Body of pancreas (tissue), 4 donors: ENCODE results near the gene ARHGAP32. TPM values are rescaled to one million over a fixed set of nuclear protein-coding genes. Genes with fewer than 3 reads are reported as not detected.

Source experiments
- ATAC-seq: fragments of 150-250 bp; one replicate; pipeline ENCODE4 v1.9.1; 2016
- DNase-seq, 4 donors: peaks; one replicate each; pipeline ENCODE4 v3.0.0-alpha.2; 2019
- H3K27ac ChIP-seq, 4 donors: fragments of 200-600 bp; sonication (generic); 1 replicate in 3 of 4; 2 replicates in 1 of 4; pipeline versions ENCODE4 v1.5.1 to v1.6.1; 2016 to 2019; ENCODE audit warnings: mild to moderate bottlenecking in 1 of 4, mixed read lengths in 1 of 4, moderate library complexity in 1 of 4
- H3K27me3 ChIP-seq, 2 donors: fragments of 200-600 bp; sonication (generic); one replicate each; pipeline ENCODE4 v1.6.0; 2016; ENCODE audit warnings: mild to moderate bottlenecking in 1 of 2
- H3K36me3 ChIP-seq, 2 donors: fragments of 200-600 bp; sonication (generic); replicated peaks in 1 of 2; 2 replicates each; pipeline ENCODE4 v1.5.1; 2016; ENCODE audit warnings: low read depth in 2 of 2; ENCODE audit not compliant: insufficient read depth in 1 of 2
- H3K4me1 ChIP-seq: fragments of 200-600 bp; sonication (generic); one replicate; pipeline ENCODE4 v1.6.0; 2016
- H3K4me3 ChIP-seq, 2 donors: fragments of 200-600 bp; sonication (generic); 1 replicate in 1 of 2; 2 replicates in 1 of 2; pipeline ENCODE4 v1.5.1; 2016 to 2019
- H3K9me3 ChIP-seq, 3 donors: fragments of 200-600 bp; sonication (generic); 1 replicate in 2 of 3; 2 replicates in 1 of 3; pipeline ENCODE4 v1.5.1; 2016
- POLR2A ChIP-seq, 3 donors: fragments of 450-650 bp; IDR thresholded peaks; one replicate each; pipeline ENCODE4 v1.6.1; 2016; ENCODE audit warnings: antibody characterized with exemption in 3 of 3, mild to moderate bottlenecking in 2 of 3
- WGBS, 2 donors: methylation state at CpG; one replicate each; pipeline ENCODE4 v1.1.5; 2017; 5-methylcytosine and 5-hydroxymethylcytosine counted together
- intact Hi-C: fragments of 100-400 bp; cut with DNase I; formaldehyde crosslinking; loops from one replicate; pipeline ENCODE4 v1.15.1; 2023
- total RNA-seq, 2 donors: library from RNA; depleted of rRNA; stranded (reverse); fragments of >200 nt; gene quantifications; one replicate each; pipeline ENCODE4 v1.1.0, GENCODE V29; 2016
- TF ChIP-seq, protein P1 (sequence below), 7 experiments: fragments of 450-650 bp in 4 of 7; fragments of 200-600 bp in 3 of 7; sonication (generic) in 3 of 7; IDR thresholded peaks; one replicate each; pipeline ENCODE4 v1.5.1; 2016 to 2019; ENCODE audit warnings: antibody characterized with exemption in 7 of 7

Gene ARHGAP32
- total RNA-seq, 2 donors from 2014 or later, result 26.0 to 30.4 TPM

GRCh38 chr11:128934926-128935325 is 257.2 kb downstream of the ARHGAP32 start:
- no peak overlapping the region for H3K27ac ChIP-seq
- TF ChIP-seq, protein P1, sequence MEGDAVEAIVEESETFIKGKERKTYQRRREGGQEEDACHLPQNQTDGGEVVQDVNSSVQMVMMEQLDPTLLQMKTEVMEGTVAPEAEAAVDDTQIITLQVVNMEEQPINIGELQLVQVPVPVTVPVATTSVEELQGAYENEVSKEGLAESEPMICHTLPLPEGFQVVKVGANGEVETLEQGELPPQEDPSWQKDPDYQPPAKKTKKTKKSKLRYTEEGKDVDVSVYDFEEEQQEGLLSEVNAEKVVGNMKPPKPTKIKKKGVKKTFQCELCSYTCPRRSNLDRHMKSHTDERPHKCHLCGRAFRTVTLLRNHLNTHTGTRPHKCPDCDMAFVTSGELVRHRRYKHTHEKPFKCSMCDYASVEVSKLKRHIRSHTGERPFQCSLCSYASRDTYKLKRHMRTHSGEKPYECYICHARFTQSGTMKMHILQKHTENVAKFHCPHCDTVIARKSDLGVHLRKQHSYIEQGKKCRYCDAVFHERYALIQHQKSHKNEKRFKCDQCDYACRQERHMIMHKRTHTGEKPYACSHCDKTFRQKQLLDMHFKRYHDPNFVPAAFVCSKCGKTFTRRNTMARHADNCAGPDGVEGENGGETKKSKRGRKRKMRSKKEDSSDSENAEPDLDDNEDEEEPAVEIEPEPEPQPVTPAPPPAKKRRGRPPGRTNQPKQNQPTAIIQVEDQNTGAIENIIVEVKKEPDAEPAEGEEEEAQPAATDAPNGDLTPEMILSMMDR (IDR thresholded peaks at IDR 0.05), result no peak
- TF ChIP-seq POLR2A (IDR thresholded peaks at IDR 0.05), result no peak
- 84 to 88% methylated on average over 6 to 10 of the region's 10 CpGs for WGBS, 2 donors
- H3K4me1 ChIP-seq, result no peaks in the 10 kb centered on the region
- H3K4me3 ChIP-seq, result no peak overlapping the region
- H3K9me3 ChIP-seq, result no peaks in the 10 kb centered on the region
- H3K36me3 ChIP-seq, result no peaks in the 10 kb centered on the region
- intact Hi-C loops, result no loop called here
- DNase-seq (no peak), ATAC-seq (no peak)
- H3K27me3 ChIP-seq, result no peaks in the 10 kb centered on the region

DNA sequence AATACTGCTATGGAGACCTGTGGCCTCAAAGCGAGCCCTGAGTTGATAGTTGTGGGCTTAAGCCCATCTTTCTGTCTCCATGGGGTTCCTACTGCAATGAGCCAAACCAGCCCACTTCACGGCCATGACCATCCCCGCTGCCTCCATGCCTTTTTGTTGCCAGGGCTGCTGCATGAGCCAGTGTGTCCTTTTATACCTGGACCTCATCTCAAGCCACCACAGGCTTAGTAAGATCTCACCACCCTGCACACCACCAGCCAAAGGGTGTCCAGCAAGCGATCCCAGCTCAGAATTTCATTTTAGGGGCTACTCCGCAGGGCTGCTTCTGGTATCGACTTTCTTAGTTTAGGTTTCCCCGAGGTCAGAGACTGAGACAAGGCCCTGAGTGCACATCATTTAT is 257.8 kb downstream of the ARHGAP32 start:
- ATAC-seq, result no peak
- 93 to 98% methylated on average over 7 of the region's 7 CpGs for WGBS, 2 donors

GRCh38 chr11:128933481-128934178 is 258.5 kb downstream of the ARHGAP32 start:
- Histone ChIP-seq H3K9me3 (no peaks in the 10 kb centered on the region), H3K27ac (no peak overlapping the region), H3K36me3 (no peaks in the 10 kb centered on the region), H3K4me3 (no peak overlapping the region), H3K27me3 (no peaks in the 10 kb centered on the region), H3K4me1 (no peaks in the 10 kb centered on the region)
- DNase-seq (no peak), ATAC-seq (no peak)
- 82 to 87% methylated on average over 7 of the region's 7 CpGs for WGBS, 2 donors
- no peak for TF ChIP-seq POLR2A (IDR thresholded peaks at IDR 0.05)
- TF ChIP-seq, protein P1 (IDR thresholded peaks at IDR 0.05), result no peak
- intact Hi-C loops, result no loop called here

More for the DNA sequence above, 257.8 kb downstream of the ARHGAP32 start:
- no peaks in the 10 kb centered on the region for H3K4me1 ChIP-seq
- DNase-seq, result no peak
- no peaks in the 10 kb centered on the region for H3K9me3 ChIP-seq
- H3K4me3 ChIP-seq, result no peak overlapping the region
- H3K36me3 ChIP-seq, result no peaks in the 10 kb centered on the region
- no peak for TF ChIP-seq POLR2A (IDR thresholded peaks at IDR 0.05)
- TF ChIP-seq, protein P1 (IDR thresholded peaks at IDR 0.05), result no peak
- H3K27me3 ChIP-seq, result no peaks in the 10 kb centered on the region
- H3K27ac ChIP-seq, result no peak overlapping the region
- intact Hi-C loops, result no loop called here

DNA sequence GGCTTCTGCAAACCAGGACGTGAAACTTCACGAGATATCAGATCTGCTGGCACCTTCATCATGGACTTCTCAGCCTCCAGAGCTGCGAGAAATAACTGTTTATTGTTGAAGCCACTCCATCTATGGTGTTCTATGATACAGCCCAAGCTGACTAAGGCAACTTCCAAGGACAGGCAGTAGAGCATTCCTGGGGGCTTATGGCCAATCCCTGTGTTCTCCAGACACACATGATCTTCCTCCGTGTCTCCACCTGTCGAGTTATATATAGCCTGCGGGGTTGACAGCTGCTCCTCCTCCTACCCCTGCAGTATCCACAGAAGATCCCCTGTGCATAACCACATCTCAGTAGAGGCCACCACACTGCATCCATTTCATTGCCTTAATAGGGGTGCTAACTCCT is 260.5 kb downstream of the ARHGAP32 start:
- TF ChIP-seq, protein P1 (IDR thresholded peaks at IDR 0.05), result no peak
- no peak for TF ChIP-seq POLR2A (IDR thresholded peaks at IDR 0.05)
- 71 to 82% methylated on average over 6 of the region's 6 CpGs for WGBS, 2 donors
- Histone ChIP-seq H3K36me3 (no peaks in the 10 kb centered on the region), H3K4me3 (no peak overlapping the region), H3K4me1 (no peaks in the 10 kb centered on the region), H3K27ac (no peak overlapping the region), H3K27me3 (no peaks in the 10 kb centered on the region), H3K9me3 (no peaks in the 10 kb centered on the region)
- no peak for ATAC-seq
- DNase-seq, result no peak
- intact Hi-C loops, result no loop called here

DNA sequence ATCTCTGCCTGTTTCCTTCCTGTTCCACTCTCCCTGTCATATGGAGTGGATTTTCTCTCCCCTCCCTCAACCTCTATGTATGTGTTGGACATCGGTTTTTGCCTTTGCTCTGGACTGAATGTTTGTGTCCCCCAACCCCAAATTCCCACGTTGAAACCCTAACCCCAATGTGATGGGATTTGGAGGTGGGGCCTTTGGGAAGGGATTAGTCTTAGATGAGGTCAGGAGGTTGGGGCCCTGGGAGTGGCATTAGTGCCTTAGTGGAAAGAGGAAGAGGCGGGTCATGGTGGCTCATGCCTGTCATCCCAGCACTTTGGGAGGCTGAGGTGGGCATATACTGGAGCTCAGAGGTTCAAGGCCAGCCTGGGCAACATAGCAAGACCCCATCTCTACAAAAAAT is 261.1 kb downstream of the ARHGAP32 start:
- 75 to 92% methylated on average over 3 of the region's 3 CpGs for WGBS, 2 donors
- DNase-seq (no peak), ATAC-seq (no peak)
- no peak overlapping the region for H3K4me3 ChIP-seq
- TF ChIP-seq, protein P1 (IDR thresholded peaks at IDR 0.05), result no peak
- TF ChIP-seq POLR2A (IDR thresholded peaks at IDR 0.05), result no peak
- intact Hi-C loops, result no loop called here
- H3K36me3 ChIP-seq, result no peaks in the 10 kb centered on the region
- no peaks in the 10 kb centered on the region for H3K4me1 ChIP-seq
- no peaks in the 10 kb centered on the region for H3K9me3 ChIP-seq
- H3K27me3 ChIP-seq, result no peaks in the 10 kb centered on the region
- no peak overlapping the region for H3K27ac ChIP-seq
